Neural crest cell (in vitro differentiated cells): ENCODE data around the gene SAMD7. TPM values are rescaled to one million over a fixed set of nuclear protein-coding genes. Genes with fewer than 3 reads are reported as not detected.

Source experiments
- DNase-seq: peaks from one replicate; pipeline ENCODE4 v3.0.0; 2021; ENCODE audit warnings: low read depth, mixed read lengths, low spot score
- H3K27ac Mint-ChIP-seq: one replicate; pipeline ENCODE4 v1.8.0; 2021; ENCODE audit warnings: mild to moderate bottlenecking, mixed read lengths; ENCODE audit not compliant: unreplicated experiment
- H3K27me3 Mint-ChIP-seq: 2 replicates; pipeline ENCODE4 v1.8.0; 2021; ENCODE audit warnings: low read depth, mild to moderate bottlenecking, mixed read lengths
- H3K36me3 Mint-ChIP-seq: 2 replicates; pipeline ENCODE4 v1.8.0; 2021; ENCODE audit warnings: low read depth, mild to moderate bottlenecking, mixed read lengths
- H3K4me1 Mint-ChIP-seq: 2 replicates; pipeline ENCODE4 v1.8.0; 2021; ENCODE audit warnings: mixed read lengths
- H3K4me3 Mint-ChIP-seq: one replicate; pipeline ENCODE4 v1.8.0; 2021; ENCODE audit warnings: mild to moderate bottlenecking, mixed read lengths
- H3K9me3 Mint-ChIP-seq: 2 replicates; pipeline ENCODE4 v1.8.0; 2021; ENCODE audit warnings: mixed read lengths
- total RNA-seq: library from RNA; stranded (reverse); gene quantifications from 2 replicates; pipeline ENCODE4 v1.2.1, GENCODE V29; 2021
- TF ChIP-seq, protein P1 (sequence below): fragments of 200-600 bp; sonication (generic); conservative IDR thresholded peaks from 2 replicates; pipeline ENCODE4 v1.5.0; 2021; ENCODE audit warnings: antibody characterized with exemption, mild to moderate bottlenecking

The SAMD7 gene
- total RNA-seq, 1 donor from 2014 or later, result not detected

DNA sequence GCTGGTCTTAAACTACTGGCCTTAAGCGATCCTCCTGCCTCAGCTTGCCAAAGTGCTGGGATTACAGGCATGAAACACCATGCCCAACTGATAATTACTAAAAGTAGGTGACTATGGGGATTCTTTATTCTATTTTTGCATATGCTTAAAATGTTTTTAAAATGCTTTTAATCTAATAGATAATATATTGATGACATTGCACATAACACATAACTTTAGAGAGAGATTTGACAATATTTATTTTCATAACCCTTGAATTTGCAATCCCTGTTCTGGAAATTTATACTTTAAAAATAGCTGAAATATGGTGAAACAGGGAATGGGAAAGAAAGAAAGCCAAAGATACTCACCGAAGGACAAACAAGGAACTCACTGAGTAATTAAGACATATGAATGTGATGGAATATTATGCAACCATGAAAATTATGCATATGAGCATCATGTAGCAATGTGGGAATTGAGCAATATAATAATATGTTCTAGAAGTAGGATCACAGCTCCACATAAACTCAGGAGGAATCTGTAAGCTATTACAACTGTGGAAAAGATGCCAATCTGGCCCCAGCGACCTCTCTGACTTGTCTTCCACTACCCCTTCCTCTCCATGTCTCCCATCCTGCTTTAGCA lies 43.7 kb upstream of the SAMD7 start:
- peaks cover 4% of the 10 kb centered on the region for H3K9me3 Mint-ChIP-seq
- TF ChIP-seq, protein P1, sequence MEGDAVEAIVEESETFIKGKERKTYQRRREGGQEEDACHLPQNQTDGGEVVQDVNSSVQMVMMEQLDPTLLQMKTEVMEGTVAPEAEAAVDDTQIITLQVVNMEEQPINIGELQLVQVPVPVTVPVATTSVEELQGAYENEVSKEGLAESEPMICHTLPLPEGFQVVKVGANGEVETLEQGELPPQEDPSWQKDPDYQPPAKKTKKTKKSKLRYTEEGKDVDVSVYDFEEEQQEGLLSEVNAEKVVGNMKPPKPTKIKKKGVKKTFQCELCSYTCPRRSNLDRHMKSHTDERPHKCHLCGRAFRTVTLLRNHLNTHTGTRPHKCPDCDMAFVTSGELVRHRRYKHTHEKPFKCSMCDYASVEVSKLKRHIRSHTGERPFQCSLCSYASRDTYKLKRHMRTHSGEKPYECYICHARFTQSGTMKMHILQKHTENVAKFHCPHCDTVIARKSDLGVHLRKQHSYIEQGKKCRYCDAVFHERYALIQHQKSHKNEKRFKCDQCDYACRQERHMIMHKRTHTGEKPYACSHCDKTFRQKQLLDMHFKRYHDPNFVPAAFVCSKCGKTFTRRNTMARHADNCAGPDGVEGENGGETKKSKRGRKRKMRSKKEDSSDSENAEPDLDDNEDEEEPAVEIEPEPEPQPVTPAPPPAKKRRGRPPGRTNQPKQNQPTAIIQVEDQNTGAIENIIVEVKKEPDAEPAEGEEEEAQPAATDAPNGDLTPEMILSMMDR, result no peak
- H3K4me3 Mint-ChIP-seq, result no peak overlapping the region
- no peaks in the 10 kb centered on the region for H3K27me3 Mint-ChIP-seq
- no peaks in the 10 kb centered on the region for H3K36me3 Mint-ChIP-seq
- H3K27ac Mint-ChIP-seq, result no peak overlapping the region
- peaks cover 4% of the 10 kb centered on the region for H3K4me1 Mint-ChIP-seq
- no peak for DNase-seq

- H3K4me3 Mint-ChIP-seq, result no peak overlapping the region
- no peak overlapping the region for H3K27ac Mint-ChIP-seq
- H3K27me3 Mint-ChIP-seq, result no peaks in the 10 kb centered on the region
- TF ChIP-seq, protein P1, result no peak
- H3K9me3 Mint-ChIP-seq, result peaks cover 4% of the 10 kb centered on the region
- no peak for DNase-seq
- H3K4me1 Mint-ChIP-seq, result peaks cover 4% of the 10 kb centered on the region
- H3K36me3 Mint-ChIP-seq, result no peaks in the 10 kb centered on the region
Measured at GRCh38 chr3:169868369-169868768, 43.0 kb upstream of the SAMD7 start.

GRCh38 chr3:169869484-169870220 lies 41.7 kb upstream of the SAMD7 start, which contains the start of gene LRRC31:
TSS of gene LRRC31 (minus strand) at chr3:169869935. CDS start at chr3:169869807, 128 bp downstream.
- Mint-ChIP-seq H3K4me3 (no peak within 1 kb of the TSS), H3K27ac (peak within 1 kb of the TSS; percentile 53), H3K27me3 (no peaks in the 10 kb centered on the region), H3K4me1 (peaks cover 4% of the 10 kb centered on the region), H3K9me3 (peaks cover 4% of the 10 kb centered on the region), H3K36me3 (no peaks in the 10 kb centered on the region)
- no peak for DNase-seq
- TF ChIP-seq, protein P1, result no peak

DNA sequence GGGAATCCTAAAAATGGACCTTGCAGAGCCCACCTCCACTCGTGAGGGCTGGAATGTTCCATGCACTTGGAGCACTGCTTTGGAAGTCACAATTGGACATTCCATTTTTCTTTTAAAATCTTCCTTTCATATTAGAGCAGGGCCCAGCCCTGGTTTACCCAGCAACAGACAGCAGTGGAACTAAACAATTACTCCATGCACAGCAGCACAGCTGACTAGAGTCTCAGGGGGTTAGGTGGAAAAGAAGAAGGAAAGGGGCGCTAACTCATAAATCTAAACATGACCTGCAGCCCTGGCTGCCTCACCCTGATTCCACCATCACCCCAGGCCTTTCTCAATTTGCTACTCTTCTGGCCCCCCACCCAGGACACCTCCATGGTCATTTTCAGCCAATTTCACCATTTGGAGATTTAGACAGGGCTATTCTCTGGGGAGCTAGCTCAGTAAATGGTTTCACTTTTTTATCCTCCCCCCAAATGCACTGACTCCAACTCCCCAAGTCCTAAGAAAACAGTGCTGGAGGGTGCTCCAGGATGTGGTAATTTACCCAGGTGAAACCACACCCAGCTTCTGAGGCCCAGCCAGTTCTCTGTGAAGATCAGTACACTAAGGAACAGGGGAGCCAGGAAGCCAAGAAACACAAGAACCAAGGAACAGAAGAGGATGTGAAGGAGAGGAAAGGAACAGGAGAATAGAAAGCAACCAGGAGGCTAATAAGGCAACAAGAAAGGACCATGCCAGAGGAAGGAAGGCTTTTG lies 40.1 kb upstream of the SAMD7 start:
- H3K36me3 Mint-ChIP-seq, result no peaks in the 10 kb centered on the region
- DNase-seq, result no peak
- peaks cover 4% of the 10 kb centered on the region for H3K4me1 Mint-ChIP-seq
- H3K4me3 Mint-ChIP-seq, result no peak overlapping the region
- no peaks in the 10 kb centered on the region for H3K27me3 Mint-ChIP-seq
- peaks cover 7% of the 10 kb centered on the region for H3K9me3 Mint-ChIP-seq
- H3K27ac Mint-ChIP-seq, result no peak overlapping the region
- TF ChIP-seq, protein P1, result no peak

- Mint-ChIP-seq H3K9me3 (peaks cover 3% of the 10 kb centered on the region), H3K27ac (no peak overlapping the region), H3K36me3 (no peaks in the 10 kb centered on the region), H3K4me3 (no peak overlapping the region), H3K27me3 (no peaks in the 10 kb centered on the region), H3K4me1 (no peaks in the 10 kb centered on the region)
- TF ChIP-seq, protein P1, result no peak
- no peak for DNase-seq
Measured at GRCh38 chr3:169879013-169879557, 32.3 kb upstream of the SAMD7 start.
